K562 (cell line): ENCODE measurements around the gene ACP4. TPM values are rescaled to one million over a fixed set of nuclear protein-coding genes. Genes with fewer than 3 reads are reported as not detected.
A peak's percentile ranks its signal among the peaks of the same experiment; 100 is the strongest.

Experiments
- ATF7 ChIP-seq: fragments of 450-650 bp; IDR thresholded peaks from 2 replicates; pipeline ENCODE4 v1.7.1; 2014; ENCODE audit warnings: mild to moderate bottlenecking, moderate library complexity
- CTBP1 ChIP-seq: fragments of 450-650 bp; IDR thresholded peaks from 2 replicates; pipeline ENCODE4 v1.6.1; 2016; ENCODE audit warnings: borderline replicate concordance
- E2F5 ChIP-seq: sonication (generic); formaldehyde crosslinking; IDR thresholded peaks from 2 replicates; pipeline ENCODE4 v1.8.0; 2022; ENCODE audit warnings: mild to moderate bottlenecking, missing genetic modification reagents
- ELF4 ChIP-seq: fragments of 450-650 bp; formaldehyde crosslinking; IDR thresholded peaks from 2 replicates; pipeline ENCODE4 v1.4.0; 2022; ENCODE audit warnings: missing genetic modification characterization
- FIP1L1 ChIP-seq: fragments of 200-400 bp; formaldehyde crosslinking; IDR thresholded peaks from 2 replicates; pipeline ENCODE4 v1.6.1; 2018; ENCODE audit warnings: mild to moderate bottlenecking, low read depth, low read length; ENCODE audit not compliant: poor library complexity, severe bottlenecking
- FOS ChIP-seq: IDR thresholded peaks from 3 replicates; pipeline ENCODE4 v1.6.1; 2011; ENCODE audit not compliant: insufficient read length; ENCODE audit errors: extremely low read depth
- GATAD2B ChIP-seq: fragments of 450-650 bp; IDR thresholded peaks from 2 replicates; pipeline ENCODE4 v1.6.1; 2017; ENCODE audit warnings: mild to moderate bottlenecking, borderline replicate concordance
- HMG20A ChIP-seq: fragments of 450-650 bp; formaldehyde crosslinking; conservative IDR thresholded peaks from 2 replicates; pipeline ENCODE4 v1.4.0; 2020; ENCODE audit warnings: mild to moderate bottlenecking, mixed read lengths
- HNRNPL ChIP-seq: fragments of 200-400 bp; formaldehyde crosslinking; IDR thresholded peaks from 2 replicates; pipeline ENCODE4 v1.6.1; 2017; ENCODE audit warnings: low read depth, mild to moderate bottlenecking, low read length
- ILF3 ChIP-seq: fragments of 450-650 bp; IDR thresholded peaks from 2 replicates; pipeline ENCODE4 v1.6.1; 2018; ENCODE audit warnings: antibody characterized with exemption, mild to moderate bottlenecking, moderate library complexity, borderline replicate concordance
- MAX ChIP-seq: sonication (generic); formaldehyde crosslinking; IDR thresholded peaks from 2 replicates; pipeline ENCODE4 v1.9.0; 2022; ENCODE audit warnings: mild to moderate bottlenecking, missing genetic modification reagents
- MBD2 ChIP-seq: sonication (generic); IDR thresholded peaks from 2 replicates; pipeline ENCODE4 v1.6.1; 2016; ENCODE audit warnings: low read depth, borderline replicate concordance
- MTA2 ChIP-seq: fragments of 450-650 bp; IDR thresholded peaks from 2 replicates; pipeline ENCODE4 v1.6.1; 2016; ENCODE audit warnings: low read depth
- NCOR1 ChIP-seq: fragments of 450-650 bp; IDR thresholded peaks from 2 replicates; pipeline ENCODE4 v1.6.1; 2016; ENCODE audit warnings: mild to moderate bottlenecking, moderate library complexity
- NFXL1 ChIP-seq: fragments of 450-650 bp; formaldehyde crosslinking; IDR thresholded peaks from 2 replicates; pipeline ENCODE4 v1.4.0; 2021; ENCODE audit warnings: mild to moderate bottlenecking
- NUFIP1 ChIP-seq: fragments of 450-650 bp; IDR thresholded peaks from 2 replicates; pipeline ENCODE4 v1.6.1; 2018; ENCODE audit not compliant: partially characterized antibody
- PHF8 ChIP-seq: fragments of 200-600 bp; sonication (generic); IDR thresholded peaks from 2 replicates; pipeline ENCODE4 v1.6.1; 2012; ENCODE audit warnings: mixed run types, mild to moderate bottlenecking, inconsistent platforms, low read length, moderate library complexity, borderline replicate concordance
- POLR2H ChIP-seq: IDR thresholded peaks from 2 replicates; pipeline ENCODE4 v1.6.1; 2016; ENCODE audit warnings: missing genetic modification characterization, low read depth, mild to moderate bottlenecking, control low read depth, missing compliant biosample characterization, moderate library complexity
- PRDM10 ChIP-seq: fragments of 450-650 bp; IDR thresholded peaks from 2 replicates; pipeline ENCODE4 v1.6.1; 2018; ENCODE audit not compliant: partially characterized antibody
- RBM34 ChIP-seq: fragments of 200-400 bp; formaldehyde crosslinking; IDR thresholded peaks from 2 replicates; pipeline ENCODE4 v1.6.1; 2018; ENCODE audit warnings: low read length, borderline replicate concordance; ENCODE audit not compliant: insufficient read depth
- SETDB1 ChIP-seq: IDR thresholded peaks from one replicate; pipeline ENCODE4 v1.6.1; 2012; ENCODE audit warnings: low read length, control low read depth, inconsistent platforms
- SMARCC2 ChIP-seq: fragments of 450-650 bp; IDR thresholded peaks from 2 replicates; pipeline ENCODE4 v1.6.1; 2017; ENCODE audit warnings: antibody characterized with exemption, moderate library complexity, mild to moderate bottlenecking, low read depth
- SREBF2 ChIP-seq: sonication (generic); formaldehyde crosslinking; IDR thresholded peaks from 2 replicates; pipeline ENCODE4 v1.4.0; 2020; ENCODE audit warnings: mild to moderate bottlenecking, missing genetic modification reagents
- SRF ChIP-seq, 2 experiments: fragments of 250-450, 450-650 bp in 1 of 2; sonication (Bioruptor Pico) in 1 of 2; sonication (generic) in 1 of 2; formaldehyde crosslinking; IDR thresholded peaks; 2 replicates each; pipeline versions ENCODE4 v1.5.0 to v1.5.1; 2020 to 2022; ENCODE audit warnings: mild to moderate bottlenecking in 1 of 2, missing genetic modification reagents in 1 of 2
- ZZZ3 ChIP-seq: fragments of 450-650 bp; IDR thresholded peaks from 2 replicates; pipeline ENCODE4 v1.6.1; 2016; ENCODE audit warnings: antibody characterized with exemption, mild to moderate bottlenecking, moderate library complexity
- polyA plus RNA-seq, 8 experiments: library from polyadenylated mRNA; depleted of rRNA in 4 of 8; stranded (reverse) in 5 of 8; unstranded in 3 of 8; fragments of >200 nt; fragmentation: Nextera tagmentation in 2 of 8; fragmentation: Illumina TruSeq in 1 of 8; extraction: Ambion mirVana in 2 of 8; extraction: Trizol in 1 of 8; gene quantifications; 2 replicates each; pipeline versions ENCODE4 v1.2.1 to v1.2.3, GENCODE V29; 2011 to 2014; ENCODE audit warnings: inconsistent platforms in 1 of 8, missing spikeins in 1 of 8
- total RNA-seq, 7 experiments: library from RNA; depleted of rRNA in 6 of 7; stranded (reverse); fragments of >200 nt in 6 of 7; fragmentation: Illumina TruSeq in 2 of 7; extraction: Trizol in 2 of 7; gene quantifications; 2 replicates each; pipeline versions ENCODE4 v1.2.1 to v1.2.3, GENCODE V29; 2011 to 2021; ENCODE audit warnings: low replicate concordance in 1 of 7

Gene ACP4
- total and polyA plus RNA-seq, 9 of the 15 experiments (the other 6 are each of a cell fraction or from before 2014, with no cell fraction given): not detected

- TF ChIP-seq HNRNPL (no peak), RBM34 (no peak), NFXL1 (CRISPR knock-in tag) (no peak), HMG20A (CRISPR knock-in tag) (no peak), PRDM10 (no peak), FOS (no peak), E2F5 (CRISPR knock-in tag) (no peak), NUFIP1 (no peak), SMARCC2 (no peak), SREBF2 (CRISPR knock-in tag) (no peak), MTA2 (no peak), SRF (CRISPR knock-in tag; IDR thresholded peaks at IDR 0.05) (peak in 1 of 2 experiments; percentile 53; a peak in 1 of 4 replicates), GATAD2B (no peak), FIP1L1 (no peak), ZZZ3 (no peak), SETDB1 (peak; percentile 51), CTBP1 (peak; percentile 67; the same call in 1 of the 2 replicates), MBD2 (no peak), ELF4 (0 out of 2 replicates have a peak, but pooled peaks have one; percentile 68), POLR2H (tag) (no peak), MAX (CRISPR knock-in tag) (peak; percentile 65; the same call in 1 of the 2 replicates), NCOR1 (no peak), ILF3 (no peak), ATF7 (peak; percentile 36), PHF8 (peak; percentile 56; the same call in 1 of the 2 replicates)
These were observed 28.0 kb downstream of the ACP4 start (continued) for GRCh38 chr19:50817941-50818858.
